GM21576 (cell line): ENCODE results near the gene WDPCP.
A peak's percentile ranks its signal among the peaks of the same experiment; 100 is the strongest.
"Not testable (repeated sequence)": the region's sequence is repeated elsewhere in the genome, so short reads cannot be mapped to it uniquely, and the experiment has no call there.

Experiments
- ATAC-seq: cut with Tn5 transposase; IDR thresholded peaks from one replicate; pipeline ENCODE4 v1.9.1; 2021; ENCODE audit warnings: mild to moderate bottlenecking, moderate library complexity; ENCODE audit not compliant: unreplicated experiment

WDPCP gene, protein sequence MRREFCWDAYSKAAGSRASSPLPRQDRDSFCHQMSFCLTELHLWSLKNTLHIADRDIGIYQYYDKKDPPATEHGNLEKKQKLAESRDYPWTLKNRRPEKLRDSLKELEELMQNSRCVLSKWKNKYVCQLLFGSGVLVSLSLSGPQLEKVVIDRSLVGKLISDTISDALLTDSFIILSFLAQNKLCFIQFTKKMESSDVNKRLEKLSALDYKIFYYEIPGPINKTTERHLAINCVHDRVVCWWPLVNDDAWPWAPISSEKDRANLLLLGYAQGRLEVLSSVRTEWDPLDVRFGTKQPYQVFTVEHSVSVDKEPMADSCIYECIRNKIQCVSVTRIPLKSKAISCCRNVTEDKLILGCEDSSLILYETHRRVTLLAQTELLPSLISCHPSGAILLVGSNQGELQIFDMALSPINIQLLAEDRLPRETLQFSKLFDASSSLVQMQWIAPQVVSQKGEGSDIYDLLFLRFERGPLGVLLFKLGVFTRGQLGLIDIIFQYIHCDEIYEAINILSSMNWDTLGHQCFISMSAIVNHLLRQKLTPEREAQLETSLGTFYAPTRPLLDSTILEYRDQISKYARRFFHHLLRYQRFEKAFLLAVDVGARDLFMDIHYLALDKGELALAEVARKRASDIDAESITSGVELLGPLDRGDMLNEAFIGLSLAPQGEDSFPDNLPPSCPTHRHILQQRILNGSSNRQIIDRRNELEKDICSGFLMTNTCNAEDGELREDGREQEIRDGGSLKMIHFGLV

DNA sequence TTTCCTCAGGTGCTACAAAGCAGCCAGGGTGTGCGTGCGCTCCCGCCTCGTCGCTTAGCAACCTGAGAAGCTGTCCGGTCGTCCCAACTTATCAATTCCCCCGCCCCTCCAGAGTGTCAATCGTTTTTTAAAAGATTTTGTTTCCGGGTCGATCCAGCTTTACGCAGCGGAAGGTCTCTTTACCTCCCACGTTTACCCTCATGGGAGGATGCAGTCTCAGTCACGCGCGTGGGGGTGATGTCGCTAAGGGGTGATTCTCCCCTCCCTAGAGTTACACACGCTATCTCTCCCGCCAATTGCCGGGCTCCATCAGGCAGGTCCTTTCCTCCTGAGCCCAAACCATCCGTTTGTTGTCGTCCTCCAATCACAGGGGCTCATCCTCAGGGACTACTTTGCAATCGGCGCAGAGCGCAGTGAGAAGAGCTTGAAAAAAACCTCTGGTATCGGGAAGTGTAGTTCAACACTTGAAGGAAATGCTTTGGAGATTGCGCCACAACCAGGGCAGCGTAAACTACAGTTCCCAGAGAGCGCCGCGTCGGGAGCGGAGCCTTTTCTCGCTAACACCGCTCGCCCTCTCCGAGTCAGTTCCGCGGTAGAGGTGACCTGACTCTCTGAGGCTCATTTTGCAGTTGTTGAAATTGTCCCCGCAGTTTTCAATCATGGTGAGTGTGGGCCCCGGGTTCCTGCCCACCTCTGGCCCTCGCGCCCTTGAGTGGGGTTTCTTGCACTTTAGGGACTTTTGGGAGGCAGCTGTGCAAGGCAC lies at the start of gene WDPCP, which contains the start of gene MDH1:
Gene WDPCP (minus strand): TSS at position 93 of the 763 bp plus-strand sequence. CDS start 206 bp downstream, outside the sequence.
Gene MDH1 (plus strand): TSS at position 579 of the 763 bp plus-strand sequence. CDS start 81 bp downstream, at position 660.
- peak; percentile 76 for ATAC-seq

DNA sequence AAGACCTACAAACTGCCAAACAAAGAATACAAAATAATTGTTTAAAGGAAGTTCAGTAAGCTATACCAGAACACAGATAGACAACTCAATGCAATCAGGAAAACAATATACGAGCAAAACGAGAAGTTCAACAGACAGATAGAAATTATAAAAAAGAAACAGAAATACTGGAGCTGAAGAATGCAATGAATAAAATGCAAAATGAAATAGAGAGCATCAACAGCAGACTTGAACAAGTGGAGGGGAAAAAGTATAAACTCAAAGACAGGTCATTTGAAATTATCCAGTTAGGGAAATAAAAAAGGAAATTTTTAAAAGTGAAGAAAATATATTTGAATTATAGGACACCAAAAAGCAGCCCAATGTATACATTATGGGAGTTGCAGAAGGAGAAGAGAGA lies 44.1 kb upstream of the WDPCP start:
- ATAC-seq: no peak

DNA sequence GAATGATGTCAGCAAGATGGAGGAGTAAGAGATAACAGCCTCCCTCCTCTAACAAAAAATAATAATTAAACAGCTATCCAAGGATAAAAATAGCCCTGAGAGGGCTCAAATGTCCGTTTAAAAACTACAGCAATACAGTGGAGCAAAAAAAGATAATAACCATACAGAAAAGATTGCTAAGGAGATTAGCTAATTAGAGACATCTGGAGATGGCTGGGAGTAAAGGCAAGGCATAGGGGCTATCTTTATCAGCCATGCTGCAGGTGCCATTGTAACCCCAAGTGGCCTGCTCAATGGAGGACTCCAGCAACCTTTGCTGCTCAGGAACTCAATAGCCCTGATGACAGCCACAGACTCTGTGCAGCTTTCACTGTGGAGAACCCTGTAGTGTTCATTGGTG lies 43.2 kb upstream of the WDPCP start:
- no peak for ATAC-seq

DNA sequence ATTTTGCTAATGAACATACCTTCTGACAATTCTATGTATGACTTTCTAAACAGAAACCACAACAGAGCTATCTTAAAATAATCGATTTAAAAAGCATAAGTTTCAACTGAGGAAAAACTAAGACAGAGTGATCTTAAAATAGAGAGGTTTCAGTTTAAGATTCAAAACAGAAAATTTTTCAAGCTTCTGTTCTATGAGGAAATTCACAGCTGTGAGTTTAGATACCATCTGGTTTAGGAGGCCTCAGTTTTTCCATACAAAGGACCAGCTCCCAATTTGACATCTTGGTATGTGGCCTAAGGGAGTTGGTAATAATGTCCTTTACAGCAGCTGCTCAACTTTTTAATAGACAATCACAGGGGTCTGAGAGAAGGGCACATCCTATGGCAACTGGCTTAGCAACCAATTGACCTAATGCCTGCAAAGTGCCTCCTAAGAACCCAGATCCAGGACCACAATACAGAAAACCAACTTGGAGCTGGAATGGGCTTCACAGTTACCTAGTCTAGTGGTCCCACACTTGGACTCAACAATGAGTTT lies 40.2 kb upstream of the WDPCP start:
- no peak for ATAC-seq

DNA sequence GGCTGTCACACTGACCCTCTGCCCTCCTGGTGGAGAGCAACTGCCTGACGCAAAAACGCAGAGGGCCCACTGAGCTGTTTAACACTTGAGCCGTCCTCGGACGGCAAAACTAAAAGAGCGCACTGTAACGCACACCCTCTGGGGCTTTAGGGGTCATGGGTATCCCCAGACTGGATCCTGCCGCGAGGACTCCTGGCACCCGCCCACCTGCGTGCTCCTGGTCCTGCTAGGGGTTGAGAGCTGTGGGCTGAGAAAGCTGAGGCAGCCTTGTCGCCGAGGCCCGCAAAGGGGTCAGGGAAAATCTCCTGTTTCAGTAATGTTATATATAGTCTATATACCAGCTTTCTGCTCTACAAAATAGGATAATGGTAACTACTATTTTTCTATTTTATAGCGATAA lies 39.6 kb upstream of the WDPCP start:
- ATAC-seq: no peak

DNA sequence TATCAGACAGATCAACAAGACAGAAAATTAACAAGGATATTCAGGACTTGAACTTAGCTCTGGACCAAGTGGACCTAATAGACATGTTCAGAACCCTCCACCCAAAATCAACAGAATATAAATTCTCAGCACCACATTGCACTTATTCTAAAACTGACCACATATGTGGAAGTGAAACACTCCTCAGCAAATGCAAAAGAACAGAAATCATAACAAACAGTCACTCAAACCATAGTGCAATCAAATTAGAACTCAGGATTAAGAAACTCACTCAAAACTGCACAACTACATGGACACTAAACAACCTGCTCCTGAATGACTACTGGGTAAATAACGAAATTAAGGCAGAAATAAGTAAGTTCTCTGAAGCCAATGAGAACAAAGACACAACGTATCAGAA lies 35.5 kb upstream of the WDPCP start:
- ATAC-seq: not testable (repeated sequence)

DNA sequence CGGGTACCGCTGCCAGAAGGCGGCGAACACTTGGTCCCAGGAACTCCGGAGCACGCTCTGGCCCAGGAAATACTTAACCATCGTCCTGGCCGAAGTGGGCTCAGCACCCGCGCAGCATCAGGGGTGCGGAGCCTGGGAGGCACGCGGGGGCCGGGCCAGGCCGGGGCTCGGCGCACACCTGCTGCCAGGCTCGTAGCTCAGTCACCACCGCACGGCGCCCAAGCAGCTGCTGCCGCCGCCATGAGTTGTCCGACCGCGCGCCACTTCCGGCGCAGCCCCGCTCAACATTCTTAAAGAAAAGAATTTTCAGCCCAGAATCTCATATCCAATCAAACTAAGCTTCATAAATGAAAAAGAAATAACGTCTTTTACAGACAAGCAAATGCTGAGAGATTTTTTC lies 34.5 kb upstream of the WDPCP start:
- ATAC-seq: no peak

DNA sequence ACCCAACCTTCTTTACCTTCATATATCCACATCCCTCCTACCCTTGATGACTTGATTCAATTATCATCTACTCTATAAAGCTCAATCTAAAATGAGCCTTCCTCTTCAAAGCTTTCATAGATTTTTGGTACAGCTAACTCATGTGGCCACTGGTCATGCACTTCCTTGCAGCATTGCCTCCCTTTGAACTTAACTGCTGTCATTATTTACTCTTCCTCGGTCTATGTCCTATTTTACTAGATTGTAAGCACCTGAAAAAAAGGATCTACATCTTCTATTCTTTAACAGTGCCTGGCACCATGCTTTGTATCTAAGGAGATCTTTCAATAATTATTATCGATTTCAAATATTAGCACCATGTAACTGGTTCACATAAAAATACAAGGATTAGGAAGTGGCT lies 31.1 kb upstream of the WDPCP start:
- ATAC-seq: no peak

DNA sequence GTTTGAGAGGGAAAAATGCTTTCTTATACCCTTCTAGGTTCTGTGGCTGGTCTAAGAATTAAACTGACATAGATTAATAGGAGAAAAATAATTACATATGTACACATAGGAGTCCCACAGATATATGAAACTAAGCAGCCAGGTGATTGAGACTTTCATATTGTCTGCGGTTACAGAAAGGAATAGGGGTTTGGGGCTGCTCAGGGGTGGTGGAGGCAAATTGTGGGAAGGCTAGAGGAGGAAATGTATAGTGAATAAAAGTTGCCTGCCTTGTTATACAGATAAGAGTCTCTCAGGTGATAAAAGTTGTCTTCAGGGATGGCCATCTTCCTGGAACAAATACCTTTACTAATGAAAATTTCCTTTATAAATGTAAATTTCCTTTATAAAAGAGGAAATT lies 29.1 kb upstream of the WDPCP start:
- ATAC-seq: no peak

DNA sequence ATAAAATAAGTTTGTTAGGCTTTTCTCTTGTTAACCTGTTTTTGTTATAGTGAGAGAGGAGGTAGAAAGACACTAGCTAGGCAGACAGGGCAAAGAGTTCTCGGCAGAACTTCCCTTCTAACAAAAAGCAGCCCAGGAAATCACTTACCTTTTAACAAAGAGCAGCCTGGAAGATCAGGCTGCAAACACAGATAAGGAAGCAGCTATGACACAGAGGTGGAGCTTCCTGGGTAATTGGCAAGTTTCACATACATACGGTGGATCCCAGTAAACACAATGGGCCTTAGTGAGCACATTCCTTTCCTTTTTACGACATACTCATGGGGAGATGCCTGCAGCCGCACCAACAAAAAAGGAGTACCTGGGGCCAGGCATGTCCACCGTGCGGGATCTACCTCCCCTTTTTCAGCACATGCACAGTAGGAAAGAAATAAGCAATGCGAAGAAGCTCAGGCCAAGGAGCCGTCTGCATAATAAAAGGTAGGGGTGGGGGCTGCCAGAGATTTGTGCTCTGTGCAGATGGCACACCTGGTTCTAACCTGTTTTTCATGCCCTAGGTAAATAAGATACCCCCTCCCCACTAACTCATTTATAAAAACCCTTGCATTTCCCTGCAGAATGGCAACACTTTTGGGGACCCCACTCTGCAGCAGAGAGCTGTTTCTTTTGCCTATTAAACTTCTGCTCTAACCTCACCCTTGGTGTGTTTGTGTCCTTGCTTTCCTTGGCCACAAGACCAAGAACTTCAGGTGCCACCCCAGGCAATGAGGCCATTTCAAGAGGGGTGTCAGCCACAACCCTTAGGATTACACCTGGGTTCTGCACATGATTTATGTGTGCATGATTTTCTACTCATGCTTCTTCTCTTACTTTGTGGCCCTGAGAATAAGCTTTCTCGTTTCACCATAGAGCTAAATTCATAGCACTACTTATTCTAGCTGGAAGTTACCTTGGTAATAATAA lies 27.0 kb upstream of the WDPCP start:
- ATAC-seq: no peak

DNA sequence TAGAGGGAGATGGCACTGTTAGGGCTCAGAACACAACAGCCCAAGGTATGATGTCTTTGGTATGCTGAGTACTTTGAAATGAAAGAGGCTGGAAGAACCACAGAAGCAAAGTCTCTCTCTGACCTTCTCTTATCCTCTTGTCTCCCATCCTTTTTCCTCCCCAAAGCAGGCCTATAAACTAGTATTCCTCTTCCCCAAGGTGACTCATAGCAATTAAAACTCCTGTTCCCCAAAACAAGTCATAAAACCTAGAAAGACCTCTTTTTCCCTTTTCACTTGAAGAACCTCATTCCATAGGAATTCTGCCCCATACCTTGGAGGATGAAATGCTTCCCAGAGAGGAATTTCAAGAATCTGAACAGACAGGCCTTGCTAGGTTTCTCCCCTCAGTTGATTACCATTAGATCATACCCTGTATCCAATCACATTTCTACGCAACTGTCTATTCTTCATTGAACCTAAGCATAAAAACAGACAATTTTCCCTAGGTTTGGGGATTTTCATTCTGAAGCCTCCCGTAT lies 26.2 kb upstream of the WDPCP start:
- ATAC-seq: no peak

DNA sequence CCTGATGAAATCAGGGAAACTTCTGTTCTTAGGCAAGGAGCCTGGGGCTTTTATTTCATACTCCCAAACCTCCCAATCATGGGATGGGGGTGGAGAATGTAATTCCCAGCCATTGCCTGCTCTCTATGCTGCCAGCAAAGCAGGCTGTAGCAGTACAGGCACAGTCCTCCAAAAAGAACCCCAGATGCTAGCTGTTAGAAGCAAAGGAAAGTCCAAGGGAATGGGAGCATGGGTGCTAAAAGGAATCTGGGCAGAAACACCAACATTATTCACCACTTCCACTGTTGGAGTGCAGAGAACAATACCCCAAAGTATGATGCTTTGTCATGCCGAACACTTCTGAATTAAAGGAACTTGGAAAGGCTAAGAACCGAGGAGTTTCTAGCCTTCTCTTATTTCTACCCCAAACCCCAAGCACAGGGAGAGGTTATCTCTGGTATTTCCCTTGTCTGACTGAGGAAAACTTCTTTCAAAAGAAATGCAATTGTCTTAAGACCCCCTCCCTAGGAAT lies 25.2 kb upstream of the WDPCP start:
- ATAC-seq: no peak

DNA sequence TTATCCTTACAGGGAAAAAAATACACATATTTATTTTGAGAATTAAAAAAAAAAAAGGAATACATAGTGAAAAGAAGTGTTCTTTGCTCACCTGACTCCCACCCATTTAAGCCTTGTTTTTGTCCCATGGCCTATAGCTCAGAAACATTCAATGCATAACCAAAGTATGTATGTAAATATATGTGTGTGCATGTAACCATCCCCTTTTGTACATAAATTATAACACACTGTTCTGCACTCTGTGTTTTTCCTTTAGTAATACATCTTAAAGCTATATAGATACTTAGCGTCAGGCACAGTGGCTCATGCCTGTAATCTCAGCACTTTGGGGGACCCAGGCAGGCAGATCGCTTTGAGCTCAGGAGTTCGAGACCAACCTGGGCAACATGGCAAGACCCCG lies 22.2 kb upstream of the WDPCP start:
- no peak for ATAC-seq

DNA sequence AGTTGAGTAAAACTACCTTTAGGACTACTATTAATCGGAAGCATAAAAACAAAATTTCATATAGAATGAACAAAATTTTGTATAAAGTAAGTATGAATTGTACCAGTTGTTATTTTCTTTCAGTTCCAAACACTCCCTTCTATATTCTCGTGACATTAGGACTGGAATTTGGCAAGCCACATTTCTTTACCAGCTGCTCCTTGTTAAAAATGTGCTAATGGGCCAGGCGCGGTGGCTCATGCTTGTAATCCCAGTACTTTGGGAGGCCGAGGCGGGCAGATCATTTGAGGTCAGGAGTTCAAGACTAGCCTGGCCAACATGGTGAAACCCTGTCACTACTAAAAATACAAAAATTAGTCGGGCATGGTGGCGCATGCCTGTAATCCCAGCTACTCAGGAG lies 20.6 kb upstream of the WDPCP start:
- ATAC-seq: not testable (repeated sequence)

DNA sequence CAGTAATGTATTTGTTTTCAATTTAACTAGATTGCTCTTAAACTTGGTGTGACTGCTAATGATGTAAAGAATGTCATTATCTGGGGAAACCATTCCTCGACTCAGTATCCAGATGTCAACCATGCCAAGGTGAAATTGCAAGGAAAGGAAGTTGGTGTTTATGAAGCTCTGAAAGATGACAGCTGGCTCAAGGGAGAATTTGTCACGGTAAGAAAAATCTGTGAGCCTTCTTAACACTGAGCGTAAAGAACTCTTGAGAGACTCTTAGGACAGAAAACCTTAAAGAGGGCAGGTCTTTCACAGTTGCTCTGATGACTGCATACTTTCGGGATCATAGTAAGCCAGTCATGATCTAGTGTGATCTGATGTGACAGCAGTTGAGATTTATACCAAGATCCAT lies 16.4 kb upstream of the WDPCP start:
- no peak for ATAC-seq

DNA sequence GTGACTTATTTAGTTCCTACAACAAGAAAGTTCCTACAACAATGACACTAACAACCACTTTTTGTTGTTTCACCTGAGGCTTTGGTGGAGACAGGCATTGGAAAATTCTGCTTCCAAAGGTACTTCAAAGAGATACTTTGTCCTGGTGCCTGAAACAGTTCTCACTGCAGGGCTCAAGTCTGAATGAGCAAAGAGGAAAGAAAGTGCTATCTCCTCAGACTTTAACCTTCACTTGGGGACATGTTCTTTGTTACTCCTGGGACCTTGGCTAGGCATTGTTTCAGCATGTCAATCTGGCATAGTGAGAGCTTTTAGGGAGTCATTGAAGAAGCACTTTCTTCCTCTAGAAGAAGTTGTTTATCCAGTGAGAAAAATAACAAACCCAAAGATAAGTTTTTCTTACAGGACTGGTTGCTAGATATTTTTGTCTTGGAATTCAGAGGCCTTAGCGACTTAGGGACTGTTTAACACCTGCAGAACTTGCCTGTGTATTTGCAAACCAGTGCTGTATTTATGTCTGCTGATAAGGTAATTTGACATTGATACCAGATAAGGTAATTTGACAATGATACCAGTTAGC lies 12.7 kb upstream of the WDPCP start:
- ATAC-seq: no peak

DNA sequence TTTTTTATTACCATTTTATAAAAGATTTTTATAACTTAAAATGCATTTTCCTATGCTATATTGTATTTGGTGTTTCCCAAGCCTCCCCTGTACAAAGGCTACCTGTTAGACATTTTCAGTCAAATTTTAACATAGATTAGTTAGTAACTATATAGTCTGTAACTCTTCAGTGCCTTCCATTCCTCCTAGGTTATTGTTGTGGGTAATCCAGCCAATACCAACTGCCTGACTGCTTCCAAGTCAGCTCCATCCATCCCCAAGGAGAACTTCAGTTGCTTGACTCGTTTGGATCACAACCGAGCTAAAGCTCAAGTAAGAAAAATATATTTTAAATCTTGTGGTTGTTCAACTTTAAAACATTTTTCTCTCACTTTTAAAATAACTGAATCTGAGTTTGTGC lies 10.7 kb upstream of the WDPCP start:
- no peak for ATAC-seq

DNA sequence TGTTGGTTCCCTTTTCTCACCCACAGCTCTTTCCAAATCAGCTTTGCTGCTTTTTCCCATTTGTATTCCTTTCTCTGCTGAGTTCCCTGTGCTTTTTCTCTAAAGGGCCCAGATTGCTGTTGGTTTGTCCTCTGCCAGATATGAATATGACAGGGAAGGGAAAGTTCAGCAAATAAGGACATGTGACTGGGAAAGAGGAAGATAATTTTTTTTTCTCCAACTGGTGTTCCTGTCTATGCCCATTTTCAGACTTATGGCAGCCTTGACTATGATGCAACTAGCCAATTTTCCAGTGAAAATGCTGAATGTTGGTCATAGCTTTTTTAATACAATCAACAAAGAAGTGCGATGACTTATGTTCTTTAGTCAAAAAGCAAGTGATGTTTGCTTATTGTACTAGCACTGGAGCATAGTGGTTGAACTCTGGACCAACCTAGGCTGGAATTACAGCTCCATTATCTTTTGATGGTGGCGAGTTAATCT lies 8.2 kb upstream of the WDPCP start:
- ATAC-seq: no peak

DNA sequence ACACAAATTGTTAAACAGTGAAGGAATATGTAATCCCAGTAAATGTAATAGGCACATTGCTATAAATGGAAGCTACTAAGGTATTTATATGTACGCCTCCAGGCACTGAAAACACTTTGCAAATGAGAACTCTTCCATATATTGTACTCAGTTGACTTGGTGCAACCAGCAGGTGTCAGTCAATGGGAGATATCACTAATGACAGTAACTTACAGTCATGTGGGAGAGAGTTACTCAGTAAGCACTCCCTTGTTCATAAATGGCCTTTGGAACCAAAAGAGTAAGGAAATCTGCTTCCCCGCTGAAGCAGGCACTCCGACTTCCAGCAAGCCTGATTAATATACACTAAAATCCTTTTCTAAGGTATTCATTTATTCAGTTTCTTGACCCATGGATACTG lies 6.4 kb upstream of the WDPCP start:
- ATAC-seq: no peak
